Left ventricle myocardium superior (tissue), 1 donor: ENCODE measurements around the gene MAP4K2. TPM values are rescaled to one million over a fixed set of nuclear protein-coding genes. Genes with fewer than 3 reads are reported as not detected.
"Not testable (repeated sequence)": the region's sequence is repeated elsewhere in the genome, so short reads cannot be mapped to it uniquely, and the experiment has no call there.

ENCODE experiments used
- ATAC-seq: fragments of 200-7000 bp; cut with Tn5 transposase; one replicate; pipeline ENCODE4 v1.9.1; 2020; ENCODE audit warnings: mild to moderate bottlenecking, moderate library complexity
- DNase-seq: peaks from one replicate; pipeline ENCODE4 v3.0.0-alpha.2; 2020
- intact Hi-C: fragments of 100-400 bp; cut with micrococcal nuclease; formaldehyde crosslinking; loops from one replicate; pipeline ENCODE4 v1.11.0; 2022
- long read RNA-seq: library from polyadenylated mRNA; unstranded; transcript quantifications from one replicate; pipeline ENCODE4 v2.0.0, GENCODE V29; 2021
- total RNA-seq: library from RNA; stranded (reverse); fragmentation: NEBNext Ultra II Directional; extraction: Animal tissue kit (Norgen Biotek cat#: 25700); gene quantifications from one replicate; pipeline ENCODE4 v1.2.1, GENCODE V29; 2021
- donor health status: DM: no; HTN: yes; CAD: no; lungs with severe emphysema.

Gene MAP4K2
- total RNA-seq = 8.6 TPM
- long read RNA-seq, partial matches to known transcripts = 1 of 8 reads
- long read RNA-seq, other reads (novel, unspliced or antisense) = 7 of 8 reads

DNA sequence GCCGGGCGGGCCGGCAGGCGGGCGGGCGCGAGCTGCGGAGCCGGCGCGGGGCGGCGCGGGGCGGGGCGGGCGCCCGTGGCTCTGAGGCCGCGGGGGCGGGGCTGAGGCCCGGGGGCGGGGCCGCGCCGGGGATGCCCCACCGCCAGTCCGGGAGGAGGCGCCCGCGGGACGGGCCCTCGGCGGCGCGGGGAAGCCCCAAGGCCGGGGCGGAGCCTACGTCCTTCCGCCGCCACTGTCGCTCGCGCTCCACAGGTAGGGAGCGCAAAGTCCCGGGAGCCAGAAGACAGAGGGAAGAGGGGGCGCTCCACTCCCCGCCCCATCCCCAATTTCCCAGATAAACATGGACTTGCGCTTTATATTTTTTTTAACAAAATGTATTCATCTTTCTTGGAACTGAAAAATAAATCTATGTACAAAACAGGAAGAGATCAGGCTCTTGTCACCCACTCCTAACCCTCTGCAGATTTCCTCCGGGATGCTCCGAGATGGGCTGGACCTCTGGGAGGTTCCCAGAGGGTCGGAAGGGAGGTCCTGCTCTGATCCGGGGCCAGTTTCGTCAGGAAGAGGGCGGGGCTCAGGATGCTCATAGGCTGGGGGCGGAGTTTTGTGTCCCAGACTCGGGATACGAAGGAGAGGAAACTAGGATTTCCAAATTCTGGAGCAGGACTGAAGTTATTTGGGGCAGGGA, at the start of gene MAP4K2:
TSS of gene MAP4K2 (minus strand) at position 57 of the 688 bp plus-strand sequence. CDS start 65 bp downstream, outside the sequence.
- ATAC-seq (peak; percentile 91), DNase-seq (peak; percentile 96)
- intact Hi-C loops = no loop called here

DNA sequence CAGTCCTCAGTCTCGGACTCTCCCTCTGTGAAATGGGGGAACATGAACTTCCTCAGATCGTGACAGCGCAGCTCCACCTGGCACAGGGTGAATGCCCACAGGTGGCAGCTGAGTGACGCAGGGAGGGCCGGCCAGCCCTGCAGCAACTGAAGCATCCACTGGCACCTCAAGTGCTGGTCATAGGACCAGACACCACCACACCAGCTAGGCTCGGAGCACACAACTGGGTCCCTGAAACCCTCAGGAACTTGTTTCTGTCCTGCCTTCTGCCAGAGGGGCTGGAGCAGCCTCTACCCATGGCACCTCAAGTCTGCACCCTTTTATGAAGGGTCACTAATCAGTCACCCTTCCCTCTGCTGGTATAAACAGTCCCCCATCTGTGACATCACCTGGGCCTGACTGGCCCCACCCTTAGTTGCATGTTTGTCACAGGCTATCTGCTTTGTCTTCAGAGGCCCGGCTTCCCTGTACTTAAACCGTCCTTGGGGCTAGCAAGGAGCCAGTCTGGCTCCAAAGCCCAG, 48.9 kb upstream of the MAP4K2 start:
- no peak for DNase-seq
- no peak for ATAC-seq
- intact Hi-C loops = no loop called here

DNA sequence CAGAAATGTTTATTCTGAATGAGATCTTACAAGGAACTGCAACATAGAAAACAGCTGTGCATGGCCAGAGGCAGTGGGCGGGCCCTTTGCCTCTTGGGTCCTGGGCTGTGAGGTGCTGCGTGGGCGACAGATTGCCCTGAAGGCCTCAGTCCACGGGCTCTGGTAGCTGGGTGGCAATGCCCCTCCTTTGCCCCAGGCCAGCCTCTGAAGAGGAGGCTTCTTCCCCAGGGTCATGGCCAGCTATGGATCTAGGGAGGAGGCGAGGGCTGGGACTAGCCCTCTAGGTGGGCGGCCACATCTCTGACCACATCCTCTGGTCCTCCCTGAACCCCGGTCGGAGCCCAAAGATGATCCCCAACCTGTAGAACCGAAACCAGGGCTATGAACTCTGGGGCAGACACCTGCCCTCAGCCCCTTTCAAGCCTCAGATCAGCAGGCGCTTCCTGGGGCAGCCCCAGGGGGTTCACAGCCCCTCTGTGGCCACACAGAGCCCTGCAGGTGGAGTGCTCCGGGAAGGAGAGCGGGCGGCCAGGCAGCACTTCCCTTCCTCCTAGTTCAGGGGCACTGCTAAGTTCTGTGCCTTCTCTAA, 48.1 kb upstream of the MAP4K2 start:
- ATAC-seq (no peak), DNase-seq (no peak)
- intact Hi-C loops = no loop called here

DNA sequence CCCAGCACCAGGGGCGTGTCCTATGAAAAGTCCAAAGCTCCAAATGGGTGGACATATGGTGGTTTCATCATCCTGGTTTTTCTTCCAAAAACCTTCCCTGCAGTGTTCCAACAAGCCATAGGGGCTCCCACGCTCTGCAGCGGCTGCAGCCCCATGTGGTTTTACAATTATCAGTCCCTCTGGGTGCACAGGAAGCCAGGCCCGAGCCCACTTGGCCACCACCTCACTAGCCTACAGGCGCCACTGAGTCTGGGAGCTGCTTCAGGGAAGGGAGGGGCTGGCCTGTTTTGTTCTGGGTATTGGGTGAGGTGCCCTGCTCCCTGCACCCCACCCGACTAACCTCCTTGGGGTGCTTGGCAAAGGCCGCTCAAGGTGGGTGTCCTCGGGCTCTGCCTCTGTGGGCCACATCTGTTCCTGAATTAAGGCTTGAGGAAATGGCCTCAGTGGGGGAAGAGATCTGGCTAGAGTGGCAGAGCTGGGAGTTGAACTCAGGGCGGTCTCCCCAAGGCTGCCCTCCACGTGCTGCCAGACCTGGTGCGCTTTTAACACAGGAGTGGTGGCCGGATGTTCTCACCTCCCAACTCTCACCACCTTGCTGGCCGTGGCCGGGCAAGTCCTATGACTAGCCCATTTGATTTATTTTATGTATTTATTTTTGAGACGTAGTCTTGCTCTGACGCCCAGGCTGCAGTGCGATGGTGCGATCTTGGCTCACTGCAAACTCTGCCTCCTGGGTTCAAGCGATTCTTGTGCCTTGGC, 46.8 kb upstream of the MAP4K2 start:
- DNase-seq (peak; percentile 72), ATAC-seq (peak; percentile 52)
- intact Hi-C loops = no loop called here

DNA sequence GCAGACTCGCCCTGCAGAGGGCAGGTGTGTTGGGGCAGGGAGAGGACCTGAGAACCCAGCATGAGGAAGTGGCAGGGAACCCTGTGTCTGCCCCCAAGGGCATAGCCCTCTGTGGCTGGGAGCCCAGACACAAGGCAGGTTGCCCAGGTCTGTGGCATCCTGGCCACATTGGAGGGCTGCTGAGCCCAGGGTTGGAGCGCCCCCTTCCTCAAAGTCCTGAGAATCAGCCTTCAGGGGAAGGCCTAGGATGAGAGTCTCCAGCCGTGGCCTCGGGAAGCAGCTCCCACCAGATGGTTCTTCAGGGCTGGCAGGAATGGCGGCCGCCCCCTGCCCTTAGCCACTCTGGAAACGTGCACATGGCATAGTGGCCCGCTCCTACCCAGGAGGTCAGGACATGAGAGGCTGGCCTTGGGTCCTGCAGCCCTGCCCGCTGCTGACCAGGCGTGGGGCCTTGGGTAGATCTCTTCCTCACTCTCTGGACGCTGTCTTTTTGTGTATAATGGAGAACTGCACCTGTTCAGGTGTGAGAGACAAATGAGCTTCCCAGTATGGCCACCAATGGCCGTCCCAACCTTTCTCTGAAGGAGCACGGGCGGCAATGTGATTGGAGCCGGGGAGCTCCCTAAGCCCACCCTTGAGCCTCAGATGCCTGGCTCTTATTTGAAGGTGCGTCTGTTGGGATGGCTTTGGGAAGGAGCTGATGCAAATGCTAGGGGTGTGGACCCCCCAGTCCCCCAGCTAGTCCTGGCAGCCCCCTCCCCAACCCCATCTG, 46.0 kb upstream of the MAP4K2 start:
- DNase-seq (no peak), ATAC-seq (no peak)
- intact Hi-C loops = no loop called here

DNA sequence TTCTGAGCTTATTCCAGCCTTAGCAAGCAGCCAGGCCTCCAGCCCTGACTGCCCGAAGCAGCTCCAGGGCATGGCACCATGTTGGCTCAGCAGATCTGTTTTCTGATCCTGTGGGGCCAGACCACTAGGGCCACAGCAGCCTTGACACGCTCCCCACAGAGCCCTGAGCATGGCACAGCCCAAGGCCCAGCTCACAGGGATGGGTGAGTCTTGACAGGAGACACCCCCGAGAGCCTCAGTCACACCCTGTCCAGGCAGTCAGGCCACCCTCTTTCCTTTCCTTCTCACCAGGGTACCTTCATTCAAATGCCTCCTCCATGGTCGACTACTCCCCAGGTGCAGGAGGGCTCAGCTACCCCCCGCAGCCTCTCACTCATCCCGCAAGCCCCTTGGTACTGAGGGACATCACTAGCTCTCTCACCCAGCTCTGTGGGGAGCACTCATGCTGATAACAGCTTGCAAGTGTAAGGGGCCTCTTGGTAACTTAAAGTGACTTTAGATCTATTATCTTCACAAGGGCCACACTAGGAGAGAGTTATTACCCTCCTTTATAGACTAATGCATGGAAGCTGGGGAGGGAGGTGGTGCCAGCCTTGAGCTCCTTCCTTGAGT, 45.3 kb upstream of the MAP4K2 start:
- intact Hi-C loops = no loop called here
- DNase-seq (no peak), ATAC-seq (no peak)

DNA sequence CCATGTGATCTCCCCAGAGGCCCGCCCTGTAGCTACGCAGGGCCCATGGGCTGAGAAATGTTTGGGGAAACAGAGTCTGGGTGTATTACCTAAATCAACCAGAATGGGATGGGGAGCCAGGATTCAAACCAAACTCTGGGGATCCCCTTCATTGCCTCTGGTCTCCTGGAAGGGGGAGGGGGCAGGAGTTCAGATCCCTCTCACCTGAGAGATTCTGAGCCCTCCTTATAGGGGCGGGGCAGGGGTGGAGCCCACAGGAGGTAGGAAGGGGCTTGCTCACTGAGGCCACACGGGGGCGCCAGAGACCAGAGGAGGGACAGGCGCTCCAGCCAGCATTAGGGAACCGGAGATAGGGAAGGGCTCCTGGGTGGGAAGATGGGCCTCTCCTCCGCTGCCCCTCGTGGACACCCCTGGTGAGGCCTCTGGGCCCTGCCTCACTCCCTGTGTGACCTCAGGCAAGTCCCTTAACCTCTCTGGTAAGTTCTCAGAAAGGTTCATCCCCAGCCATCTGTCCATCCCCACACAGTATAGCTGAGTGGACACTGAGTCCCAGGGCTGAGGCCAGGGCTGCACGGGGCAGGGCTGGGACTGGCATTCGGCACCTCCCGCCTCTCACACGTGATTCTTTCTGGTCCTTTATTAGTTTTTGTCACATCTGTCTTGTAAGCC, 44.1 kb upstream of the MAP4K2 start:
- ATAC-seq (peak; percentile 87), DNase-seq (peak; percentile 95)
- intact Hi-C loops = loop anchor here (2.0 kb wide), 1 partner anchor 48 kb away; no protein-coding TSS in a partner anchor

DNA sequence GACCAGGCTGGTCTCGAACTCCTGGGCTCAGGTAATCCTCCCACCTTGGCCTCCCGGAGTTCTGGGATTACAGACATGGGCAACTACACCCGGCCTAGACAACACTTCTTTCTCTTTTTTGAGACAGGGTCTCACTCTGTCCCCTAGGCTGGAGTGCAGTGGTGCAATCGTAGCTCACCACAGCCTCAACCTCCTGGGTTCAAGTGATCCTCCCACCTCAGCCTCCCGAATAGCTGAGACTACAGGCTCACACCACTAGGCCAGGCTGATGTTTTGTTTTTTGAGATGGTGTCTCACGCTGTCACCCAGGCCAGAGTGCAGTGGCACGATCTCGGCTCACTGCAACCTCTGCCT, 42.7 kb upstream of the MAP4K2 start:
- ATAC-seq, DNase-seq: not testable (repeated sequence)
- intact Hi-C loops = loop anchor here (2.0 kb wide), 1 partner anchor 49 kb away; no protein-coding TSS in a partner anchor

DNA sequence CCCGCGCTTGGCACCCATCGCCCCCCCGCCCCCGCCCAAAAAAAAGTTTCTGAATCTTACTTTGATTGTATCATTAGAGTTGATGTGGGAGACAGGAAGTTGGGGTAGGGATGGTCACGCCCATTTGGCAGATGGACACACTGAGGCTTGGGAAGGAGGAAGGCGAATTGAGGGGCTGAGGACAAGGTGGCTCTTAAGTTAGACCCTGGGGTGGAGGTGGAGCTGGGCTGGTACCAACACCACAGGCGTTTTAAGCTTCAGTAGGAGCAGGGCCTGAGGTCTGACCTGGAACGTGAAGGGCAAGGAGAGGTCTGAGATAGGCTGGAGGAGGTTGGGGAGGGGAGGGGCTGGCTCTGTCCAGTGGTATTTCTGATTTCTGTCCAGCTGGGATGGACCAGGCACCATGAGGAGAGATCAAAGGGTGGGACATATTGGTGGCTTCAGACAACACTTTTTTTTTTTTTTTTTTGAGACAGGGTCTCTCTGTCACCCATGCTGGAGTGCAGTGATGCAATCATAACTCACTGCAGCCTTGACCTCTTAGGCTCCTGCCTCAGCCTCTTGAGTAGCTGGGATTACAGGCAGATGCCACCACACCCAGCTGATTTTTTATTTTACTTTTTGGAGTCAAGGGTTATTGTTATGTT, 42.2 kb upstream of the MAP4K2 start:
- intact Hi-C loops = no loop called here
- ATAC-seq = no peak
- no peak for DNase-seq

DNA sequence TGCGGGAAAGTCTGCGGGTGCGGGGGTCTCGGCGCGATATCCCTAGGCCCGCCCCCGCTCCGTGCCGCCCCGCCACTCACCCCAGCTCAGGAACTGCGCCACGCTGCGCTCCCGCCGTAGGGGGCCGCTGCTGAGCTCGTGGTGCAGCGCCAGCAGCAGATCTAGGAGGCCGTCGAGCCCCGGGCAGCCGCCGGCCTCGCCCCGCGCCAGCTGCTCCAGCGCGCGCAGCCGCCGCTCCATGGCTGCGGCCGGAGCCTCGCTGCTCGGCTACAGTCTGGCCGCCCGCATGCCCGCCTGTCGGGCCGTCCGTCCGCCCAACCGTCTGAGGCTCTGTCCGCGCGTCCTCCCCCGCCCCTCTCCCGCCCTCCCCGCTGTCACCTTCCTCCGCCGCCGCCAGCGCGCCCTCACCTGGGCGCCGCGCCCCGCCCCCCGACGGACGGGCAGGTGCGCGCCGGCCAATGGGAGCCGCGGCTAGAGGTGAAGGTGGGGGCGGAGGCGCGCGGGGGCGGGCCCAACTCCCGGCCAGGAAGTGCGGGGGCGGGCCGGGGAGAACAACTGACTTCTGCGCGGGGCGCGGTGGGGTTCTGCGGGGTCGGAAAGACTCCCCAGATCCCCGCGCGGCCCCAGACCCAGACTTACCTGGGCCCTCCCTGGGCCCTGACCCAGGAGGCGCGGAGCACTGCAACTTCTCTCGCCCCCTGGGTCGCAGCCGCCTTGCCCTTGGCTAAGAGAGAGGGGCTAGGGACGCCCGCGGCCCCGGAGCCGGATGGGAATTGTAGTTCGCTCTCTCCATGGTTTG, 41.5 kb upstream of the MAP4K2 start, which contains the start of gene CDC42BPG:
TSS of gene CDC42BPG (minus strand) at position 324 of the 799 bp plus-strand sequence. CDS start at position 240, 84 bp downstream.
- ATAC-seq (peak; percentile 65), DNase-seq (peak; percentile 80)
- intact Hi-C loops = no loop called here

DNA sequence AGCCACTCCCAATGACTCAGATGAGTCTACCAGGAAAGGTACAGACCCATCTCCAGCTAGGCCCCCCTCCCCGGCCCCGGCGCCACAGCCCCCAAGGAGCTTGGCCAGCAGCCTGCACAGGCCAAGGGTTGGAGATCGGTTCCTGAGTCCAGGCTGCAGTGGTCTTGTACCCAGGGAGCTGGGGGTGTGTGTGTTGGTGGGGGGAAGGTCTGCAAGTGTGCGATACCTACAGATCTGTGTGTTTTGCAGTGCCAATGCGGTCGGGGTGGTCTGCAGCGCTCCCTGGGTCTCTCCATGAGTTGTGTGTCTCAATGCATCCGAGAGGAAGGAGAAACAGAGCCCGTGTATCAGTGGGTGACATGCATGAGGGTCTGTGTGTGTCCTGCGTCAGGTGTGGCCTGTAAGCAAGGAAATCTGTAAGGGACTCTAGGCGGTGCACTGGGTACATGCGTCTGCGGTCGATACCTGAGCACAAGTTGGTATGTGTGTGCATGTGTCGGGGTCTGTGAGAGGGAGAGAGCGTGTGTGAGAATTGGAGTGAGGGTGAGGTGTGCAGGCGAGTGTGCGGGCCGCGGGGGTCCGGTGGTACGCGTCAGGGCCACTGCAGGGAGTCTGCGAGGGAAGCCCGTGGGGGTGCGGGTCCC, 40.8 kb upstream of the MAP4K2 start:
- intact Hi-C loops = no loop called here
- DNase-seq = no peak
- no peak for ATAC-seq

DNA sequence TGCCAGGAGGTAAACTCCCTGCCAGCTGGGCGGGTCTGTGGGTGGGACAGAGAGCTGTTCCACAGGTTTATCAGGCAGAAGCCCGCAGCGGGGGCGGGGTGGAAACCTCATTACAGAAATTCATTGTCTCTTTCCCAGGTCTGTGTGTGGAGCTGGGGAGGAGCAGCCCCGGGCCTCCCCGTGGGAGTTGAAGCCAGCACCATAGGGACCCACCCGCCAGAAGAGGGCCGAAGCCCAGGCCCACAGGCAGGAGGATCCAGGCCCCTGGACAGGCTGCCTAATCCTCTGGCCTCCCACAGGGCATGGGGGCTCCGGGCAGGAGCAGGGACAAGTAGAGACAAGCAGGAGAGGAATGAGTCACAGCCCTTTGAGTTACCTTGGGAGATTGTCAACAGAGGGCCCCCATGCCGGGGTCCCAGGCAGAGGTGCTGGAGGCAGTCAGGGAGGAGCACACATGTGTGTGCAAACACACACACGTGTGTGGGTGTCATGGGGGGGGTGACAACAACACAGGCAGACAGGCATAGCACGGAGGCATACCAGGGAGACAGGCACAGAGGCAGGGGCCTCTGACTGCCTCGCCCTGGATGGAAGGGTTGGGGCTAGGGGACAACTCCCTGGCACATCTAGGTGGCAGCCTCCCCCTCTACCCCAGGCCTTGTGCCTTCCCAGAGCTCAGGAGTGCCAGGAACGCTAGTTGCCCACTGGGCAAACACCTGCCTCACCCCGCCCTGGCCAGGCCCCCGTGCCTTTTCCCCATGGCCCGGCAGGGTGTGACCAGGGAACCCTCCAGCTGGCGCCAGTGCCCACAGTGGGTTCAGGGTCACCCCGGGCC, 40.1 kb upstream of the MAP4K2 start:
- no peak for ATAC-seq
- DNase-seq = no peak
- intact Hi-C loops = no loop called here

DNA sequence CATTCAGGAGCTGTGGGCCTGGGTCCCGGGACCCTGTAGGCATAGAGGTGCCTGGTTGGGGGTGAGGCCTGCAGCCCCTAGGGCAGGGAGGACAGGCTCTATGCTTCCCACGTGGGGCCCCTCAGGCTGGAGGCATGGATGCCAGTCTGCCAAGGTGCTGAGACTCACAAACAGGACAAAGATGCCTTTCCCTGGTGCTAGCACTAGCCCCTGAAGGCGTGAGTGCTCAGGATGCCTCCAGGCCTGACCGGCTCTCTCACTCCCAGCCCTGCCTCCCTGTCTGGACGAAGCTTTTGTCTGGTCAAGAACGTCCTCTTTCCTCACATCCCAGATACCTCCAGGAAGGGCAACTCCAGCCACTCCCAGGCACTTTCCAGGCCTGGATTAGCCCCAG, 39.3 kb upstream of the MAP4K2 start:
- ATAC-seq = no peak
- peak; percentile 15 for DNase-seq
- intact Hi-C loops = no loop called here

DNA sequence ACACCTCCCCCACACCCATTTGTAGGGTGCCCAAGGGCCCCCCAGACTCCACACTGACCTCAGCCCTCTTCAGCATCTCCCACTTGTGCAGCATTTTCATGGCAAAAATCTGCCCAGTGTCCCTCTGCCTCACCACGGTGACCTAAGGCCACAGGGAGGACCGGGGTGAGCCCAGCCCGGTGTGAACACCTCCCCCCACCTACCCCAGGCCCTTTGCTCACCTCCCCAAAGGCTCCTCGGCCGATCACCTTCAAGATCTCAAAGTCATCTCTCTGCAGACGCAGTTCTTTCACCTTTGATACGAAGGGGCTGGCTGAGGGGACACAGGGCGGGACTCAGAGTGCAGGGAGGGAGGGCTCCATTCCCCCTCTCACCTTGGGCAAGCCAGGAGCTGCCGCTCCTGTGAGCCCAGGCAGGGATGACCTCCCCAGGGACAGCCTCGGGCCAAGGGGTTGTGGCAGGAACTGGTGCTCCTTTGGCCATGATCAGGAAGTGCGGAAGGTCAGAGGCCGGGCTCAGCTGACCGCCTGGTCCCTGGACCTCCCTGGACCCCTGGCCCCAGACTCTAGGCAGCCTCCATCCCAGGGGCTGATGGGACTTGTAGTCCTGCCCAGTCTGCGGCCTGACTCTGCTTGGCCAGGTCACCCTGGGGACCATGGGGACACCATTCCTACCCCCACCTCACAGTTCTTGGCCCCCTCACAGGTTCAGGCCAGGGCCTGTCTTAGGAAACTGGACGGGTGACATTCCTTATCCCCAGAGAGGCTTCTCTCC, 38.8 kb upstream of the MAP4K2 start:
- intact Hi-C loops = no loop called here
- ATAC-seq (no peak), DNase-seq (peak; percentile 20)
